OCI-M2 (cell line): ENCODE results near the gene KDR.

Experiments used
- DNase-seq: peaks from one replicate; lab custom pipeline; 2025; ENCODE audit not compliant: unreplicated experiment; lab: John Stamatoyannopoulos, UW

The KDR gene

DNA sequence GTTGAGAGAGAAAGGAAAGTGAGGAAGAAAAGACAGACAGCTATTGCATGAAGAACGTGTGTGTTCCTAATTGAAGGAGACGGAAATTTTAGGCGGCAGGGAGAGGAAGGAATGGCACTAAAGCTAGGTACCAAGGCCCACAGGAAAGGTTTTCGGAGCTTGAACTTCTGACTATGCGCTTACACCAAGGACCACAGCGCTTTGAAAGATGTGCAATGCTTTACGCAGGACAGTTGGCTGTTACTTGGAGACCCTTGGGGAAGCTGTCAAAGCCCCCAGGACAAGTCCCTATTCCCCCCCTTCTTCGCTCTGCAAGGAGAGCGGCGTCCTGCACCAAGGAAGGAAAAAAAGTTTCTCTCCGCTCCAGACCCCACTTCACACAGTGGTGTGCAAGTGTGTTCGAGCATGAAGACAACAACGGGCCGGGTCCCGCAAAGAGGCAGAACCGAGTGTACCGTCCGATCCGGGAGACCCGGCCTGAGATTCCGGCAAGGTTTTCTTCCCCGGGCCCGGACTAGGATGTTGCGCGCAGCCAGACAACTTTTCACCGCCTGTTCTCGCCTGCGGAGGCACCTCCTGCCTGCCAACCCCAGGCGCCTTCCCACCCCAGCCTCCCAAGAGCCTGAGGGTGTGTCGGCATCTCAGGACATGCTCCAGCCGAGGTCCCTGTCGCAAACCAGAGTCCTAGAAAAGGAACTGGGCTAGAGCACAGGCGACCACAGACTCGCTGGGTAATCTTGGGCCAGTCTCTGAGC lies 896 bp downstream of the KDR start:
- no peak for DNase-seq

DNA sequence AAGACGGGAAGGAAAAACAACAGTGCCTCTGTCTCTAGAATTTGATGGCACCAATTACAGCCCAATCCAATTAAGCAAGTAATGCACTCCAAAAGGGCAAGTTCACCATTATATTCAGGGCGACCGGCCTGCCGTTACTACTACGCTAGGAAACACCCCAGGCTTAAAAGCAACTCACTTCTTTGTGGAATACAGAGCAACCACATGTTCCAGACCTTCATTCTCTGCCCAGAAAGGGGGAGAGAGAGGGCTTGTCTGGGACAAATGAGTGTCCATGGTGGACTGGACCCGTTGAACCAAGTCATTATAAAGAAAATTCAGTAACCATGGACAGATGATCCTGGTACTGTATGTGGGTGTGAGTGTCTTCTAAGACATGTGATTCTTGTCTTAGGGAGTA lies 1.6 kb downstream of the KDR start:
- no peak for DNase-seq

- DNase-seq, result no peak
Observed at GRCh38 chr4:55122235-55122634, 3.2 kb downstream of the KDR start.

DNA sequence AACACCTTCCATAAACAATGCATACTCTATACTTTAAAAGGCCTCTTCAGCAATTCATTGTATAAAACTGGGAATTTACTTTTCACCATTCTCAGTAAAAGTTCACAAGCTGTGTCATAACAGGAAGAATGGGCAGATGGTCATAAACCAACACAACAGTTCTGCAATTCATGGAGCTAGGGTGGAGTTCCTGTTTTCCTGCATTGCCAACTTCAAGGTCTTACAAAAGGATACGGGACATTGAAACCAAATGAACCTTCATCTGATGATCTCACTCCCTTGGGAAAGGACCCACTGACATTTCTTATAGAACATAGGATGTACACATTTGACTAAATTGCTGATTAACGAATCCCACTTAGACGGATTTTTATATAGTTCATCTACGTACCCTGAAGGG lies 4.1 kb downstream of the KDR start:
- no peak for DNase-seq

DNA sequence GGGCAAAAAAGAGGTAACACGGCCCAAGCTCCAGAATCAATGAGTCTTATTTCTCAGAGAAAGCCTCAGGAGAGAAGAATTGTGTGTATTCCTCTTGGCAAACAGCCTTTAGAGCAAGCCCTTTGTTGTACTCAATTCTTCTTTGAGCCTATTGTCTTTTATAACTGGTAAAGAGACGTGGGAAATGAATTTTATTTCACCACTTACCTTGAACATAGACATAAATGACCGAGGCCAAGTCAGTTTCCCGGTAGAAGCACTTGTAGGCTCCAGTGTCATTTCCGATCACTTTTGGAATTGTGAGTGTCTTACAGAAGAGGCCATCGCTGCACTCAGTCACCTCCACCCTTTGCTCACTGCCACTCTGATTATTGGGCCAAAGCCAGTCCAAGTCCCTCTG lies 7.0 kb downstream of the KDR start:
- DNase-seq, result no peak

GRCh38 chr4:55117511-55117910 lies 7.9 kb downstream of the KDR start:
- no peak for DNase-seq

DNA sequence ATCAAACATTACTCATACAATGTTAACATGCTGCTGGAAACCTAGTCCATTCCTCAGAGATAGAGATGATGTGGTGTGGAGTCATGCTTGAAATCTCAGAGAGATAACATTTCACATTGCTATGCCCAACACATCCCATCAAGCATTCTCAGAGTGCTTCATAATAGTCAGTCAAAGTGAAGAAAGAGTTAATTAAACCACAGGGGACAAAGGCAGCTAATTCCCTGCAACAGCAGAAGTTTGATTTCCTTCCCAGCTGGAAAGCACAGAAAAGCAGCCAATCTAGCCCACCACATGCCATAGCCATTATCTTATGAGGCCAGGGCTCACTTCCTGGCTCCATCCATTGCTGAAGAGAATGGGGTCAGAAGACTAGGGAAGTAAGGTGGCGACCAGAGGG lies 8.9 kb downstream of the KDR start:
- no peak for DNase-seq

- DNase-seq, result no peak
Observed at GRCh38 chr4:55111601-55112000, 13.8 kb downstream of the KDR start.

DNA sequence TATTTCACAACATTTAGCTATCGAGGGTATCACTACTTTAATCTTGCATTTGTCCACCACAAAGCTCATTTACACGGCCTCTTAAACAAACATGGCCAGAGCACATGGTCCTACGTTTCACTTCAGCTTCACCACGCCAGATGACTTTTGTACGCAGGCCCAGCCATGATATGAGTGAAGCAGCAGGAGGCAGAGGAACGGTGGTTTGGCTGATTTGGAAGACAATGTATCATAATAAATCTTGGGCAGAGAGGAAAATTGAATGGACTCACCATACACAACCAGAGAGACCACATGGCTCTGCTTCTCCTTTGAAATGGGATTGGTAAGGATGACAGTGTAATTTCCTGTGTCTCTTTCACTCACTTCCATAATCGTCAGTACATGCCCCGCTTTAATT lies 15.3 kb downstream of the KDR start:
- DNase-seq, result no peak

GRCh38 chr4:55107054-55107453 lies 18.3 kb downstream of the KDR start:
- peak; percentile 29 for DNase-seq

DNA sequence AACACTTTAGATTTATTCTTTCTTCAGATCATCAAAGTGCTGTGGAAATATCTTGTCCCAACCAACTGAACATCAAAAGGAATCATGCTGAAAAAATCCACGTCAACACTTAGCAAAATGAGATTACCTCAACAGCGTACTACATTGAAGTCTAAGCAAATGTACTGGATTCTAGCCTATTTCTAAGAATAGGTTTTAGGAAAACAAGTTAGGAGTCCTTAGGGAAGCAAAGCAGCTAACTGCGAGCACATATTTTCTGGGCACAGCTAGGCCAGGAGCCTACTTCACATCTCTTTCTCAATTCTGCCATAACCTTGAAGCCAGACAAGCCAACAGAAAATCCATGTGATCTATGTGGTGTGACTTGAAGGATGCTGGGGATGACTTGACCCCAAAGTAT lies 22.2 kb downstream of the KDR start:
- no peak for DNase-seq

- DNase-seq, result no peak
Observed at GRCh38 chr4:55099816-55100215, 25.6 kb downstream of the KDR start.

DNA sequence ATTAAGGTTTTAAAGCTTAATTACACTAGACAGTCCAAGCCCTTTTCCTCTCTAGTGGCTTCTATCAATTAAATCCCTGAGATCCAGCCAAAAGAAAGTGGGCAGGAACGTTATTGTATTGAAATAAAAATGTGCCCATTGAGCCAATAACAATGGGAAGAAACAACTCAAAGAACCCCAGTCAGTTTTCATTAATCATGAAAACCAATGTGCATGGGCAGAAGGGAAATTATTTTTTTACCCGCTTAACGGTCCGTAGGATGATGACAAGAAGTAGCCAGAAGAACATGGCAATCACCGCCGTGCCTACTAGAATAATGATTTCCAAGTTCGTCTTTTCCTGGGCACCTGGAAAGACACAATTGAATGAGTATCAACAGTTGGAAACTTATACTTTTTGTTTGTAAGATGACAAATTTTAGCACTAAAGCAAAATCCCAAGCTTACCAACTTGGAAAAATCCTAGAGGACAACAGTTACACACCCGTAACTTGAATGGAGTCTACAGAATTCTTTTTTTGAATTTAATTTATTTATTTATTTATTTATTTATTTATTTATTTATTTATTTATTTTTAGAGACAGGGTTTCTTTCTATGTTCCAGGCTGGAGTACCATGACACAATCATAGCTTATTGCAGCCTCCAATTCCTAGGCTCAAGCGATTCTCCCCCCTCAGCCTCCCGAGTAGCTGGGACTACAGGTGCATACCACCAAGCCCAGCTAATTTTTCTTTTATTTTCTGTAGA lies 26.8 kb downstream of the KDR start:
- DNase-seq, result no peak

GRCh38 chr4:55096619-55097018 lies 28.8 kb downstream of the KDR start:
- no peak for DNase-seq

DNA sequence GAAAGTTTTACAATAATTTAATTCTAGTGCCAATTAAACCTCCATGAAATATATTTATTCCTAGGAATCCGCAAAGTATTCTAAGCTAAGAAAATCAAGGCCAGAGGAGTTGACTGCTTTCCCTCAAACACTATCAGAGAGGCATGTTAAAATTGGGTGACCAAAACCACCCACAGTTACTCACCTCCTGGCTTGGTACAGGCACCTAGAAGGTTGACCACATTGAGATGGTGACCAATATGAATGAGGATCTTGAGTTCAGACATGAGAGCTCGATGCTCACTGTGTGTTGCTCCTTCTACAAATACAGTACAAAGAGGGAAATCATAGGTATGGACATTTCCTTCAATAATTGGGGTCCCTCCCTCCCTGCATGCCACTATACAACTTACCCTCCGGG lies 29.4 kb downstream of the KDR start:
- DNase-seq, result no peak

GRCh38 chr4:55092504-55092903 lies 32.9 kb downstream of the KDR start:
- DNase-seq, result no peak

GRCh38 chr4:55089916-55090315 lies 35.5 kb downstream of the KDR start:
- DNase-seq, result no peak

DNA sequence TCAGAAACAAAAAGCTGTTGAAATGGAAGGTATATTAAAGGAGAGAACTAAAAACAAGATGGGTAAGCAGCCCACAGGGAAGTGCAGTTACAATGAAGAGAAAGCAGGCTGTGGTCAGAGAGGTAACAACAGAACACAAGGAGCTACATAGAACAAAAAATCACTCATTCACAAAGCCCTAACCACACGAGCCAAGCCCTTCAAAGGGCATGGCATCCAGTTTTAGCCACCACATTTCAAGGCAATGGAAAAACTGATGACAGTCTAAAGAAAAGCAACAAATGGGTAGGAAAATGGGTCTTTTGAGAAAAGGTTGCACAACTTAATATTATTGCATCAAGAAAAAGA lies 37.5 kb downstream of the KDR start:
- DNase-seq, result no peak

GRCh38 chr4:55087009-55087912 lies 38.1 kb downstream of the KDR start:
- no peak for DNase-seq

DNA sequence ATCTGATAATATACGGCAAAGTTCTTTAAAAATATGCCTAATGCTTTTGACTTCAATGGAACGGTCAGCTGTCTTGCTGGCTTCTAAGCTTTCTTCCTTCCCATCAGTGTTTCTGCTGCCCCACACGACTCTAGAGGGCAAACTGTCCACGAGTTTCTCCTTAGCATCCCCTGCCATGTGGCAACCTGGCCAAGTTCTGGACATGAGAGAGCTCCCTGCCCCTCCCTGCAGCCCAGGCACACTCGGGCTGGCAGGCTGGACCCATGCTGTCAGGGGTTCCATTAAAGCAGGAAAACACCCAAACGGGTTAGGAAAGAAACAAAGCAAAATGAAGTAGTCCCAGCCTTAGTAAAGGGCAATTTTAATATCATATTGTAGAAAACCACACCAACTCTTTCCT lies 38.8 kb downstream of the KDR start:
- DNase-seq, result no peak

GRCh38 chr4:55083735-55084134 lies 41.7 kb downstream of the KDR start:
- no peak for DNase-seq

GRCh38 chr4:55082756-55083155 lies 42.6 kb downstream of the KDR start:
- DNase-seq, result no peak
